OCI-LY7 (cell line): ENCODE data around the gene PILRA. TPM values are rescaled to one million over a fixed set of nuclear protein-coding genes. Genes with fewer than 3 reads are reported as not detected.
A peak's percentile ranks its signal among the peaks of the same experiment; 100 is the strongest.

ENCODE experiments used
- BruUV-seq: library from RNA; stranded (reverse); fragments of 400-500 nt; replicated peaks from 2 replicates; lab custom pipeline; 2021; lab: Mats Ljungman, UMichigan
- CTCF ChIA-PET: fragments of 300-600 bp; sonication (Branson Sonifier 250); formaldehyde crosslinking; loops from one replicate; lab custom pipeline; 2022; ENCODE audit warnings: antibody characterized with exemption; ENCODE audit not compliant: unreplicated experiment; lab: Charles Lee
- POLR2A ChIA-PET: fragments of 300-600 bp; sonication (Branson Sonifier 250); formaldehyde crosslinking; loops from one replicate; lab custom pipeline; 2022; ENCODE audit warnings: antibody characterized with exemption; lab: Charles Lee
- DNase-seq: peaks from one replicate; pipeline ENCODE4 v3.0.0-alpha.2; 2015; ENCODE audit warnings: low spot score
- H2AFZ ChIP-seq: fragments of 200-600 bp; sonication (generic), shearing (Covaris generic); 2 replicates; pipeline ENCODE4 v1.6.1; 2014; ENCODE audit warnings: mild to moderate bottlenecking, antibody characterized with exemption, low read length, moderate library complexity
- H3K27ac ChIP-seq: fragments of 200-600 bp; sonication (generic); 2 replicates; pipeline ENCODE4 v1.5.1; 2014; ENCODE audit warnings: mixed run types, low read depth, mild to moderate bottlenecking, moderate library complexity, low read length, inconsistent platforms; ENCODE audit not compliant: poor library complexity, severe bottlenecking
- H3K36me3 ChIP-seq: fragments of 200-600 bp; sonication (generic); 2 replicates; pipeline ENCODE4 v1.6.1; 2014; ENCODE audit warnings: mild to moderate bottlenecking, antibody characterized with exemption, low read length, moderate library complexity, mixed read lengths; ENCODE audit not compliant: insufficient read depth
- H3K4me1 ChIP-seq: fragments of 200-600 bp; sonication (generic); 2 replicates; pipeline ENCODE4 v1.5.1; 2014; ENCODE audit warnings: mild to moderate bottlenecking, low read length; ENCODE audit not compliant: insufficient read depth, poor library complexity, severe bottlenecking
- H3K4me2 ChIP-seq: fragments of 200-600 bp; sonication (generic); 2 replicates; pipeline ENCODE4 v1.6.1; 2014; ENCODE audit warnings: mild to moderate bottlenecking, low read length
- H3K4me3 ChIP-seq: fragments of 200-600 bp; sonication (generic); 2 replicates; pipeline ENCODE4 v1.5.1; 2014; ENCODE audit warnings: mild to moderate bottlenecking, low read depth, low read length; ENCODE audit not compliant: poor library complexity, severe bottlenecking
- H3K79me2 ChIP-seq: fragments of 200-600 bp; sonication (generic); 2 replicates; pipeline ENCODE4 v1.6.1; 2016; ENCODE audit warnings: low read depth, mild to moderate bottlenecking, low read length, moderate library complexity, mixed read lengths; ENCODE audit not compliant: insufficient read depth
- H3K9me2 ChIP-seq: fragments of 200-600 bp; sonication (generic); 2 replicates; pipeline ENCODE4 v1.6.1; 2016; ENCODE audit warnings: mild to moderate bottlenecking, low read length, mixed read lengths; ENCODE audit not compliant: insufficient read depth
- H3K9me3 ChIP-seq: fragments of 200-600 bp; sonication (generic); 2 replicates; pipeline ENCODE4 v1.6.1; 2014; ENCODE audit warnings: mild to moderate bottlenecking, mixed run types, low read length, mixed read lengths
- H4K20me1 ChIP-seq: fragments of 200-600 bp; sonication (generic); 2 replicates; pipeline ENCODE4 v1.6.1; 2014; ENCODE audit warnings: mild to moderate bottlenecking, antibody characterized with exemption, low read length, moderate library complexity, mixed read lengths; ENCODE audit not compliant: insufficient read depth
- CTCF ChIP-seq: fragments of 200-600 bp; sonication (generic); conservative IDR thresholded peaks from 2 replicates; pipeline ENCODE4 v1.5.1; 2014; ENCODE audit warnings: mild to moderate bottlenecking, antibody characterized with exemption, low read length, moderate library complexity, mixed read lengths
- EZH2phosphoT487 ChIP-seq: fragments of 200-600 bp; sonication (generic); IDR thresholded peaks from 2 replicates; pipeline ENCODE4 v1.6.1; 2018; ENCODE audit warnings: low read depth, borderline replicate concordance, mild to moderate bottlenecking, mixed run types, antibody characterized with exemption, low read length, moderate library complexity, mixed read lengths
- intact Hi-C: fragments of 100-400 bp; cut with micrococcal nuclease; formaldehyde crosslinking; loops from one replicate; pipeline ENCODE4 v1.10.0; 2022; ENCODE audit not compliant: unreplicated experiment
- total RNA-seq, 2 experiments: library from RNA; depleted of rRNA in 1 of 2; stranded (reverse); fragments of >200 nt in 1 of 2; shearing (Covaris generic) in 1 of 2; gene quantifications; 2 replicates each; pipeline ENCODE4 v1.2.3, GENCODE V29; 2014 to 2022

The PILRA gene
- total RNA-seq, 2 experiments from 2014 or later = 8.0 to 16.0 TPM

DNA sequence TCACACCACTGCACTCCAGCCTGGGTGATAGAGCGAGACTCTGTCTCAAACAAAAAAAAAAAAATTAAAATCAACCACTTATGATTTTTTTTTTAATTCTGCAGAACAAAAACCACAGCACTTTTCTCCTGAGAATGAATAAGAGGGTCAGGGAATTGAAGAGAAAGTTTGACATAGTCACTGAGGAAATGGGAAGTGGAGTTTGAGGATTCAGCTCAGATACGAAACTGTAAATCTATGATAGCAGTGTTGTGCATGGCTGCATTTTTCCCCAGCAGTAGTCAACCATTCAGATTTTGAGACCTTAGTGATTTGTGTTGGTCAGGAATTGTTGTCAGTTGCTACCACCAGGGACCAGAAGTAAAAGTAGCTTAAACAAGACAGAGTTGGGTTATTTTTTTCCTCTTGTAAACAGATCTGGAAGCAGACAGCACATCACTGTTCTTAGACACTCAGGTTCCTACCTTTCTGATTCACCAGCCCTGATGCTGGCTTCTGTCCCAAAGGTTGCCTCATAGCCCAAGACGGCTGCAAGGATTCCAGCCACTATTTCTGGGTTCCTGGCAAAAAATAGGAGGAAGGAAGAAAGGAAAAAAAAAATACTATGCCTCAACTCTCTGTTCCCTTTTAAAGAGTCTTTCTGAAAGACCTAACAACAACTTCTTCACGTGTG lies 20.1 kb downstream of the PILRA start:
- H3K9me2 ChIP-seq = no peaks in the 10 kb centered on the region
- no peaks in the 10 kb centered on the region for H3K9me3 ChIP-seq
- no peaks in the 10 kb centered on the region for H3K36me3 ChIP-seq
- peak overlapping the region; percentile 8 for H3K4me2 ChIP-seq
- H3K79me2 ChIP-seq = no peaks in the 10 kb centered on the region
- BruUV-seq = no TSS peak
- H2AFZ ChIP-seq = peak overlapping the region; percentile 20; the same call in 1 of the 2 replicates
- no peak overlapping the region for H3K4me3 ChIP-seq
- no peak overlapping the region for H3K27ac ChIP-seq
- TF ChIP-seq CTCF (0 out of 2 replicates have a peak, but pooled peaks have one; percentile 19), EZH2phosphoT487 (no peak)
- CTCF ChIA-PET = no interaction called here
- no peaks in the 10 kb centered on the region for H4K20me1 ChIP-seq
- intact Hi-C loops = no loop called here
- H3K4me1 ChIP-seq = peaks cover 40% of the 10 kb centered on the region
- POLR2A ChIA-PET = interaction anchor here (0.7 to 1.6 kb wide), 7 partner anchors 11 to 298 kb away, joined by 3 to 5 read pairs (median 4); no protein-coding TSS in a partner anchor
- DNase-seq = peak; percentile 15

GRCh38 chr7:100394077-100394476 lies 20.8 kb downstream of the PILRA start:
- ChIA-PET CTCF (no interaction called here), POLR2A (interaction anchor here (0.7 to 1.6 kb wide), 4 partner anchors 12 to 40 kb away, joined by 3 to 5 read pairs (median 4); no protein-coding TSS in a partner anchor)
- Histone ChIP-seq H4K20me1 (no peaks in the 10 kb centered on the region), H3K79me2 (no peaks in the 10 kb centered on the region), H2AFZ (no peak overlapping the region), H3K9me3 (no peaks in the 10 kb centered on the region), H3K4me1 (peaks cover 40% of the 10 kb centered on the region), H3K4me2 (no peak overlapping the region), H3K4me3 (no peak overlapping the region), H3K27ac (no peak overlapping the region), H3K36me3 (no peaks in the 10 kb centered on the region), H3K9me2 (no peaks in the 10 kb centered on the region)
- DNase-seq = no peak
- TF ChIP-seq CTCF (0 out of 2 replicates have a peak, but pooled peaks have one; percentile 15), EZH2phosphoT487 (no peak)
- intact Hi-C loops = no loop called here
- BruUV-seq = no TSS peak
